Endothelial cell (in vitro differentiated cells): Measurements from ENCODE around the gene ACADM. TPM values are rescaled to one million over a fixed set of nuclear protein-coding genes. Genes with fewer than 3 reads are reported as not detected.
A peak's percentile ranks its signal among the peaks of the same experiment; 100 is the strongest.
"Not testable (repeated sequence)": the region's sequence is repeated elsewhere in the genome, so short reads cannot be mapped to it uniquely, and the experiment has no call there.

Experiments
- DNase-seq: peaks from one replicate; pipeline ENCODE4 v3.0.0; 2021; ENCODE audit warnings: low spot score
- H3K27ac Mint-ChIP-seq: one replicate; pipeline ENCODE4 v1.8.0; 2021; ENCODE audit warnings: mixed read lengths, inconsistent platforms; ENCODE audit not compliant: unreplicated experiment
- H3K27me3 Mint-ChIP-seq: one replicate; pipeline ENCODE4 v1.8.0; 2021; ENCODE audit warnings: mild to moderate bottlenecking, moderate library complexity, mixed read lengths, inconsistent platforms; ENCODE audit not compliant: unreplicated experiment
- H3K36me3 Mint-ChIP-seq: one replicate; pipeline ENCODE4 v1.8.0; 2021; ENCODE audit warnings: mild to moderate bottlenecking, low read depth, mixed read lengths, inconsistent platforms; ENCODE audit not compliant: unreplicated experiment
- H3K4me1 Mint-ChIP-seq: one replicate; pipeline ENCODE4 v1.8.0; 2021; ENCODE audit warnings: mild to moderate bottlenecking, mixed read lengths, inconsistent platforms; ENCODE audit not compliant: unreplicated experiment
- H3K4me3 Mint-ChIP-seq: one replicate; pipeline ENCODE4 v1.8.0; 2021; ENCODE audit warnings: mild to moderate bottlenecking, mixed read lengths, inconsistent platforms; ENCODE audit not compliant: unreplicated experiment
- H3K9me3 Mint-ChIP-seq: one replicate; pipeline ENCODE4 v1.8.0; 2021; ENCODE audit warnings: mixed read lengths, inconsistent platforms; ENCODE audit not compliant: unreplicated experiment
- total RNA-seq: library from RNA; stranded (reverse); fragmentation: NEBNext Ultra II Directional; extraction: Animal tissue kit (Norgen Biotek cat#: 25700); gene quantifications from one replicate; pipeline ENCODE4 v1.2.1, GENCODE V29; 2021; ENCODE audit not compliant: unreplicated experiment
- TF ChIP-seq, protein P1 (sequence below): fragments of 200-600 bp; sonication (generic); IDR thresholded peaks from one replicate; pipeline ENCODE4 v1.5.0; 2021; ENCODE audit warnings: antibody characterized with exemption; ENCODE audit not compliant: unreplicated experiment

Gene ACADM
- total RNA-seq, 1 donor from 2014 or later, result 53.5 TPM

DNA sequence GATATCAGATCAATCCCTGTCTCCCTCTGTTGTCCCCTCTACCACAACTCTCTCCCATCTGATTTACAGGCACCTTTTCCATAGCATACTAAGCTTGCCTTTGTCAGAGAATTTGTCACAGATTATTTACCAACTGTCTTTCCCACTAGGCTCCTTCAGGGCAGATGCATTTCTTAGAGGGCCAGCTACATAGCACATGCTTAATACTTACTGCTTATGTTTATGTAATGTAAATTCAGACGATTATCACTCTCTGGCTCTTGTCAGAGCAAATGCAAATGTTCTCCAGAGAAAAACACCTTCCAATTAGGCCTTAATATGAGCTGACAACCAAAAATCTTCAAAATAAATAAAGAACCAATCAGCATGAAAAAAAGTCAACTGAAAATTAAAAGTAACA lies 46.3 kb downstream of the ACADM start:
- H3K36me3 Mint-ChIP-seq, result no peaks in the 10 kb centered on the region
- H3K27me3 Mint-ChIP-seq, result peaks cover 2% of the 10 kb centered on the region

DNA sequence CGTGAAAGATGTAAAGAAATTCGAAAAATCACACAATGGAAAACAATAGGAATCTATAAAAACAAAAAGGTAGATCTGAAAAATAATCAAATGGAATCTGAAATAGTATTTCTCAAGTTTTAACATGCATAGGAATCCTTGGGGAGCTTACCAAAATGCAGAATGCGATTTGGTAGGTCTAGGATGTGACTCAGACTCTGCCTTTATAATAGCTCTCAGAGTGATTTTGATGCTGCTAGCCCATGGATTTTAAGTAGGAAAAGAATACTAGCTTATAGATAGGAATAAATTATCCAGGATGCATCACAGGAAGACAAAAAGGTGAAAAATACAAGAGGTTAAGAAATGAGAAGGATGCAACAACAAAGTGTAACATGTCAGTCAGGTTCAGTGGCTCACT lies 47.5 kb downstream of the ACADM start:
- no peak for DNase-seq
- TF ChIP-seq, protein P1, sequence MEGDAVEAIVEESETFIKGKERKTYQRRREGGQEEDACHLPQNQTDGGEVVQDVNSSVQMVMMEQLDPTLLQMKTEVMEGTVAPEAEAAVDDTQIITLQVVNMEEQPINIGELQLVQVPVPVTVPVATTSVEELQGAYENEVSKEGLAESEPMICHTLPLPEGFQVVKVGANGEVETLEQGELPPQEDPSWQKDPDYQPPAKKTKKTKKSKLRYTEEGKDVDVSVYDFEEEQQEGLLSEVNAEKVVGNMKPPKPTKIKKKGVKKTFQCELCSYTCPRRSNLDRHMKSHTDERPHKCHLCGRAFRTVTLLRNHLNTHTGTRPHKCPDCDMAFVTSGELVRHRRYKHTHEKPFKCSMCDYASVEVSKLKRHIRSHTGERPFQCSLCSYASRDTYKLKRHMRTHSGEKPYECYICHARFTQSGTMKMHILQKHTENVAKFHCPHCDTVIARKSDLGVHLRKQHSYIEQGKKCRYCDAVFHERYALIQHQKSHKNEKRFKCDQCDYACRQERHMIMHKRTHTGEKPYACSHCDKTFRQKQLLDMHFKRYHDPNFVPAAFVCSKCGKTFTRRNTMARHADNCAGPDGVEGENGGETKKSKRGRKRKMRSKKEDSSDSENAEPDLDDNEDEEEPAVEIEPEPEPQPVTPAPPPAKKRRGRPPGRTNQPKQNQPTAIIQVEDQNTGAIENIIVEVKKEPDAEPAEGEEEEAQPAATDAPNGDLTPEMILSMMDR, result no peak
- no peaks in the 10 kb centered on the region for H3K27me3 Mint-ChIP-seq
- H3K9me3 Mint-ChIP-seq, result no peaks in the 10 kb centered on the region
- no peak overlapping the region for H3K4me3 Mint-ChIP-seq
- no peak overlapping the region for H3K27ac Mint-ChIP-seq
- H3K36me3 Mint-ChIP-seq, result no peaks in the 10 kb centered on the region
- H3K4me1 Mint-ChIP-seq, result no peaks in the 10 kb centered on the region

More for the DNA sequence above, 46.3 kb downstream of the ACADM start:
- H3K9me3 Mint-ChIP-seq, result no peaks in the 10 kb centered on the region
- H3K27ac Mint-ChIP-seq, result no peak overlapping the region
- TF ChIP-seq, protein P1, result no peak
- H3K4me3 Mint-ChIP-seq, result no peak overlapping the region
- no peaks in the 10 kb centered on the region for H3K4me1 Mint-ChIP-seq
- DNase-seq, result no peak

DNA sequence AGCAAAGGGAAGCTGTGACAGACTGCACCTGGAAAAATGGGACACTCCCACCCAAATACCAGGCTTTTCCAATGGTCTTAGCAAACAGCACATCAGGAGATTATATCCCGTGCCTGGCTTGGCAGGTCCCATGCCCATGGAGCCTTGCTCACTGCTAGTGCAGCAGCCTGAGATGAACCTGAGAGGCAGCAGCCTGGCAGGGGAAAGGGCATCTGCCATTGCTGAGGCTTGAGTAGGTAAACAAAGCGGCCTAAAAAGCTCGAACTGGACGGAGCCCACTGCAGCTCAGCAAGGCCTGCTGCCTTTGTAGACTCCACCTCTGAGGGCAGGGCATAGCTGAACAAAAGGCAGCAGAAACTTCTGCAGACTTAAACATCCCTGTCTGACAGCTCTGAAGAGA lies 53.3 kb downstream of the ACADM start:
- not testable (repeated sequence) for H3K27ac Mint-ChIP-seq, DNase-seq, H3K9me3 Mint-ChIP-seq, H3K27me3 Mint-ChIP-seq, H3K4me3 Mint-ChIP-seq, H3K4me1 Mint-ChIP-seq, H3K36me3 Mint-ChIP-seq

DNA sequence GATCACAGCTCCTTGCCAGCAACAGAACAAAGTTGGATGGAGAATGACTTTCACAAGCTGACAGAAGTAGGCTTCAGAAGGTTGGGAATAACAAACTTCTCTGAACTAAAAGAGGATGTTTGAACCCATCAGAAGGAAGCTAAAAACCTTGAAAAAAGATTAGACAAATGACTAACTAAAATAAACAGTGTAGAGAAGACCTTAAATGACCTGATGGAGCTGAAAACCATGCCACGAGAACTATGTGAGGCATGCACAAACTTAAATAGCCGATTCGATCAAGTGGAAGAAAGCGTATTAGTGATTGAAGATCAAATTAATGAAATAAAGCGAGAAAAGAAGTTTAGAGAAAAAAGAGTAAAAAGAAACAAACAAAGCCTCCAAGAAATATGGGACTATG lies 54.2 kb downstream of the ACADM start:
- DNase-seq, H3K27me3 Mint-ChIP-seq, H3K27ac Mint-ChIP-seq, H3K4me1 Mint-ChIP-seq, H3K4me3 Mint-ChIP-seq, H3K9me3 Mint-ChIP-seq, H3K36me3 Mint-ChIP-seq: not testable (repeated sequence)

DNA sequence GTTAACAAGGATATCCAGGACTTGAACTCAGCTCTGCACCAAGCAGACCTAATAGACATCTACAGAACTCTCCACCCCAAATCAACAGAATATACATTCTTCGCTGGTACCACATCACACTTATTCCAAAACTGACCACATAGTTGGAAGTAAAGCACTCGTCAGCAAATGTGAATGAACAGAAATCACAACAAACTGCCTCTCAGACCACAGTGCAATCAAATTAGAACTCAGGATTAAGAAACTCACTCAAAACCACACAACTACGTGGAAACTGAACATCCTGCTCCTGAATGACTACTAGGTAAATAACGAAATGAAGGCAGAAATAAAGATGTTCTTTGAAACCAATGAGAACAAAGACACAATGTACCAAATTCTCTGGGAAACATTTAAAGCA lies 55.7 kb downstream of the ACADM start:
- H3K4me3 Mint-ChIP-seq, H3K27me3 Mint-ChIP-seq, H3K36me3 Mint-ChIP-seq, H3K4me1 Mint-ChIP-seq, DNase-seq, H3K9me3 Mint-ChIP-seq, H3K27ac Mint-ChIP-seq: not testable (repeated sequence)

DNA sequence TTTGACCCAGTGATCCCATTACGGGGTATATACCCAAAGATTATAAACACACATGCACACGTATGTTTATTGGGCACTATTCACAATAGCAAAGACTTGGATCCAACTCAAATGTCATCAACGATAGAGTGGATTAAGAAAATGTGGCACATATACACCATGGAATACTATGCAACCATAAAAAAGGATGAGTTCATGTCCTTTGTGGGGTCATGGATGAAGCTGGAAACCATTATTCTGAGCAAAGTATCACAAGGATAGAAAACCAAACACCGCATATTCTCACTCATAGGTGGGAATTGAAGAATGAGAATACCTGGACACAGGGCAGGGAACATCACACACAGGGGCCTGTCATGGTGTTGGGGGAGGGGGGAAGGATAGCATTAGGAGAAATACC lies 59.4 kb downstream of the ACADM start:
- not testable (repeated sequence) for H3K9me3 Mint-ChIP-seq, H3K36me3 Mint-ChIP-seq, H3K27me3 Mint-ChIP-seq, H3K4me3 Mint-ChIP-seq, H3K27ac Mint-ChIP-seq, DNase-seq
- peaks cover 24% of the 10 kb centered on the region for H3K4me1 Mint-ChIP-seq

DNA sequence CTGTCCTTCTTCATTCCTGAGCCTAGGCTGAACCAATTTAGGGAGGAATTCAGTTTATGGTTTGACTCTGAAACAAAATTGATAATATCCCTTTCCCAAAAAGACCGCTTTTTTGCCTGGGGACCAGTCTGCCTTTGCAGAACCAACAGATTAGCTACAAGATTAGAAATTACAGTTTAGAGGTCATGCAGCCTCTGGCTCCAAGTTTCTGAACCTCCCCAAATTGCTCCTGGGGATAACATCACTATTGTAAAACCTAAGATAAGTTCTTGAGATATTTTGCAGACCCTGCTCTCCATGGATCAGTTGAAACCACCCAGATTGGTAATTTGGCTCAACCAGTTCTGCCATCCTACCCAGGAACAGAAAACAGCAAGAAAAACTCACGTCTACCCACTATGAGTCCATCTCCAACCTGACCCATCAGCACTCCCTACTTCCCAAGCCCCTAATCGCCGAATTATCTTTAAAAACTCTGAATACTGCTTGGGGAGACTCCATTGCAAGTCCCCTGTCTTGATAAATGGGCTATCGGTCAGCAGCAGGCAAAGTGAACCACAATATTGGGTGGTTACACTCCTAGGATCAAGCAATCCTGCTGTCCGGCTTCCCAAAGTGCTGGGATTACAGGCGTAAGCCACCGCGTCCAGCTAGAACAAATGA lies 60.9 kb downstream of the ACADM start:
- H3K4me1 Mint-ChIP-seq, result peaks cover 30% of the 10 kb centered on the region
- no peak for DNase-seq
- H3K36me3 Mint-ChIP-seq, result peaks cover 3% of the 10 kb centered on the region
- H3K9me3 Mint-ChIP-seq, result no peaks in the 10 kb centered on the region
- peaks cover 7% of the 10 kb centered on the region for H3K27me3 Mint-ChIP-seq
- peak overlapping the region; percentile 99 for H3K4me3 Mint-ChIP-seq
- TF ChIP-seq, protein P1, result no peak
- peak overlapping the region; percentile 80 for H3K27ac Mint-ChIP-seq
